GM12875 (cell line): ENCODE measurements around the gene SECTM1.
"Not testable (repeated sequence)": the region's sequence is repeated elsewhere in the genome, so short reads cannot be mapped to it uniquely, and the experiment has no call there.

Experiments used
- H3K4me3 ChIP-seq: one replicate; pipeline ENCODE4 v1.5.1; 2011; ENCODE audit warnings: low read depth, low read length, control low read depth
- CTCF ChIP-seq: IDR thresholded peaks from 2 replicates; pipeline ENCODE4 v1.5.1; 2011; ENCODE audit warnings: low read depth, mild to moderate bottlenecking, control low read depth, inconsistent platforms, low read length, moderate library complexity, borderline replicate concordance; ENCODE audit not compliant: insufficient read depth

SECTM1 gene

GRCh38 chr17:82348866-82349265 is 15.3 kb upstream of the SECTM1 start:
- no peak overlapping the region for H3K4me3 ChIP-seq
- no peak for TF ChIP-seq CTCF

GRCh38 chr17:82348434-82348833 is 14.9 kb upstream of the SECTM1 start:
- TF ChIP-seq CTCF = no peak
- no peak overlapping the region for H3K4me3 ChIP-seq

GRCh38 chr17:82347994-82348393 is 14.4 kb upstream of the SECTM1 start:
- H3K4me3 ChIP-seq = not testable (repeated sequence)

- no peak overlapping the region for H3K4me3 ChIP-seq
- no peak for TF ChIP-seq CTCF
Measured at GRCh38 chr17:82346342-82347300, 13.1 kb upstream of the SECTM1 start.

- TF ChIP-seq CTCF = no peak
- no peak overlapping the region for H3K4me3 ChIP-seq
Measured at GRCh38 chr17:82345151-82345976, 11.8 kb upstream of the SECTM1 start.

- TF ChIP-seq CTCF = no peak
- no peak overlapping the region for H3K4me3 ChIP-seq
Measured at GRCh38 chr17:82344175-82344907, 10.8 kb upstream of the SECTM1 start.

- no peak overlapping the region for H3K4me3 ChIP-seq
- TF ChIP-seq CTCF = no peak
Measured at GRCh38 chr17:82343560-82343959, 10.0 kb upstream of the SECTM1 start.
